ENCODE data around the gene ELAPOR1. TPM values are rescaled to one million over a fixed set of nuclear protein-coding genes. Genes with fewer than 3 reads are reported as not detected.
A peak's percentile ranks its signal among the peaks of the same experiment; 100 is the strongest.

ELAPOR1 gene
- polyA plus RNA-seq (ENCODE audit: insufficient read length in 4 of 4) = 1 to 10 TPM; 1.2 to 2.1 (median 1.8) TPM

GRCh38 chr1:109113590-109114341, at the start of gene ELAPOR1:
Gene ELAPOR1 (plus strand): TSS chr1:109114115. CDS start chr1:109114184, 69 bp downstream.
- DNase-seq (ENCODE audit: low read depth in 4 of 4, low spot score in 2 of 4) = no peak

- DNase-seq (ENCODE audit: low read depth in 4 of 4, low spot score in 2 of 4) = no peak
These were observed 48.8 kb upstream of the ELAPOR1 start for GRCh38 chr1:109065137-109065536.

GRCh38 chr1:109067883-109068282, 46.0 kb upstream of the ELAPOR1 start:
- no peak for DNase-seq (ENCODE audit: low read depth in 4 of 4, low spot score in 2 of 4)

- DNase-seq (ENCODE audit: low read depth in 4 of 4, low spot score in 2 of 4) = no peak
These were observed 44.6 kb upstream of the ELAPOR1 start for GRCh38 chr1:109069294-109069693.

- DNase-seq (ENCODE audit: low read depth in 4 of 4, low spot score in 2 of 4) = peak; percentile 74 to 92 (median 87)
These were observed 38.1 kb upstream of the ELAPOR1 start, which contains the start of gene TAF13 for GRCh38 chr1:109075531-109076490. Gene TAF13 (minus strand): TSS chr1:109076003. CDS start chr1:109075947, 56 bp downstream.

GRCh38 chr1:109078317-109078716, 35.6 kb upstream of the ELAPOR1 start:
- no peak for DNase-seq (ENCODE audit: low read depth in 4 of 4, low spot score in 2 of 4)

GRCh38 chr1:109079240-109079622, 34.7 kb upstream of the ELAPOR1 start:
- DNase-seq (ENCODE audit: low read depth in 4 of 4, low spot score in 2 of 4) = no peak

- DNase-seq (ENCODE audit: low read depth in 4 of 4, low spot score in 2 of 4) = no peak
These were observed 33.4 kb upstream of the ELAPOR1 start for GRCh38 chr1:109080441-109081082.

- DNase-seq (ENCODE audit: low read depth in 4 of 4, low spot score in 2 of 4) = no peak
These were observed 30.4 kb upstream of the ELAPOR1 start for GRCh38 chr1:109083501-109083900.

- DNase-seq (ENCODE audit: low read depth in 4 of 4, low spot score in 2 of 4) = no peak
These were observed 30.0 kb upstream of the ELAPOR1 start for GRCh38 chr1:109083923-109084322.

- DNase-seq (ENCODE audit: low read depth in 4 of 4, low spot score in 2 of 4) = no peak
These were observed 29.1 kb upstream of the ELAPOR1 start for GRCh38 chr1:109084563-109085517.

- no peak for DNase-seq (ENCODE audit: low read depth in 4 of 4, low spot score in 2 of 4)
These were observed 24.5 kb upstream of the ELAPOR1 start for GRCh38 chr1:109089242-109090015.

- peak in 3 of 4 donors; percentile 85 to 91 (median 90) for DNase-seq (ENCODE audit: low read depth in 4 of 4, low spot score in 2 of 4)
These were observed 23.5 kb upstream of the ELAPOR1 start, which contains the start of gene TMEM167B for GRCh38 chr1:109090196-109091077. Gene TMEM167B (plus strand): TSS chr1:109090764. CDS start chr1:109090873, 109 bp downstream.

GRCh38 chr1:109091078-109091838, 22.7 kb upstream of the ELAPOR1 start:
- DNase-seq (ENCODE audit: low read depth in 4 of 4, low spot score in 2 of 4) = no peak

- no peak for DNase-seq (ENCODE audit: low read depth in 4 of 4, low spot score in 2 of 4)
These were observed 22.1 kb upstream of the ELAPOR1 start for GRCh38 chr1:109091839-109092193.

GRCh38 chr1:109094377-109094803, 19.5 kb upstream of the ELAPOR1 start:
- DNase-seq (ENCODE audit: low read depth in 4 of 4, low spot score in 2 of 4) = no peak

- no peak for DNase-seq (ENCODE audit: low read depth in 4 of 4, low spot score in 2 of 4)
These were observed 19.0 kb upstream of the ELAPOR1 start for GRCh38 chr1:109094871-109095270.

All from left renal cortex interstitium (tissue), 4 donors.